Measurements from ENCODE around the gene JOSD1. TPM values are rescaled to one million over a fixed set of nuclear protein-coding genes. Genes with fewer than 3 reads are reported as not detected.

Gene JOSD1
- total and polyA plus RNA-seq, 4 donors = 3.4 to 20.6 (median 14.7) TPM

GRCh38 chr22:38731703-38732161, 31.0 kb upstream of the JOSD1 start:
- Histone ChIP-seq H3K9ac (ENCODE audit: low read depth in 1 of 2, low read length in 2 of 2) (no peak overlapping the region), H3K4me1 (ENCODE audit: control insufficient read depth in 4 of 4, insufficient read depth in 4 of 4, low read length in 3 of 4) (peaks cover 29 to 59% (median 50%) of the 10 kb centered on the region in 4 donors), H3K27me3 (ENCODE audit: control insufficient read depth in 4 of 4, insufficient read depth in 4 of 4, low read length in 3 of 4) (no peaks in the 10 kb centered on the region), H3K4me3 (ENCODE audit: low read depth in 1 of 3, low read length in 3 of 3) (no peak overlapping the region), H3K9me3 (ENCODE audit: control insufficient read depth in 4 of 4, low read length in 3 of 4) (no peaks in the 10 kb centered on the region), H3K27ac (ENCODE audit: low read depth in 1 of 2, low read length in 2 of 2) (peak overlapping the region; percentile 81 to 83), H3K36me3 (ENCODE audit: control insufficient read depth in 4 of 4, insufficient read depth in 3 of 4, low read depth in 1 of 4, low read length in 3 of 4) (peaks cover 31 to 62% (median 40%) of the 10 kb centered on the region in 4 donors)
- DNase-seq (ENCODE audit: low spot score) = no peak
- 77% methylated on average over 6 of the region's 6 CpGs for WGBS
- TF ChIP-seq GABPA (IDR thresholded peaks at IDR 0.05 in 1 of 2, conservative IDR thresholded peaks at IDR 0.05 in 1 of 2) (no peak), SP1 (IDR thresholded peaks at IDR 0.05) (no peak), JUND (IDR thresholded peaks at IDR 0.05) (no peak), ATF3 (IDR thresholded peaks at IDR 0.05) (no peak), FOXA1 (IDR thresholded peaks at IDR 0.05) (no peak), EGR1 (IDR thresholded peaks at IDR 0.05; ENCODE audit: low read depth in 2 of 2) (no peak), ZBTB33 (IDR thresholded peaks at IDR 0.05) (no peak), RXRA (IDR thresholded peaks at IDR 0.05) (no peak), HNF4A (conservative IDR thresholded peaks at IDR 0.05) (no peak), FOXA2 (IDR thresholded peaks at IDR 0.05) (no peak), TAF1 (conservative IDR thresholded peaks at IDR 0.05) (no peak), MAX (IDR thresholded peaks at IDR 0.05) (no peak), HNF4G (IDR thresholded peaks at IDR 0.05) (no peak), REST (IDR thresholded peaks at IDR 0.05) (no peak), CTCF (IDR thresholded peaks at IDR 0.05; ENCODE audit: low read depth, low read length, missing input control) (no peak), YY1 (IDR thresholded peaks at IDR 0.05) (no peak), RAD21 (IDR thresholded peaks at IDR 0.05) (no peak), NR2F2 (IDR thresholded peaks at IDR 0.05) (no peak)

All from liver (tissue), 9 donors.